ENCODE measurements around the gene ZC3H6.

- TF ChIP-seq YY1 (IDR thresholded peaks at IDR 0.05; ENCODE audit: insufficient read depth, insufficient read length) (no peak), SUZ12 (IDR thresholded peaks at IDR 0.05; ENCODE audit: extremely low read depth, insufficient read depth, insufficient read length) (no peak)
Measured at GRCh38 chr2:112345030-112346027, 69.9 kb downstream of the ZC3H6 start.
